Parathyroid adenoma (tissue), 2 donors: ENCODE results near the gene CAPN13.

Experiments used
- H2AFZ ChIP-seq: fragments of 300-600 bp; sonication (generic); one replicate; pipeline ENCODE4 v1.7.0; 2017; ENCODE audit warnings: antibody characterized with exemption, mild to moderate bottlenecking
- H3K27ac ChIP-seq: fragments of 300-600 bp; sonication (generic); one replicate; pipeline ENCODE4 v1.7.0; 2017
- H3K27me3 ChIP-seq: fragments of 300-600 bp; sonication (generic); one replicate; pipeline ENCODE4 v1.7.0; 2017; ENCODE audit warnings: low read length; ENCODE audit not compliant: control insufficient read depth, insufficient read depth
- H3K36me3 ChIP-seq: fragments of 300-600 bp; sonication (generic); one replicate; pipeline ENCODE4 v1.7.0; 2017; ENCODE audit warnings: low read length; ENCODE audit not compliant: control insufficient read depth, insufficient read depth
- H3K4me1 ChIP-seq: fragments of 300-600 bp; sonication (generic); one replicate; pipeline ENCODE4 v1.7.0; 2017; ENCODE audit warnings: control low read depth
- H3K4me2 ChIP-seq: fragments of 300-600 bp; sonication (generic); one replicate; pipeline ENCODE4 v1.7.0; 2017; ENCODE audit warnings: low read length
- H3K4me3 ChIP-seq: fragments of 300-600 bp; sonication (generic); one replicate; pipeline ENCODE4 v1.7.0; 2017; ENCODE audit warnings: low read depth, low read length
- H3K79me2 ChIP-seq: fragments of 300-600 bp; sonication (generic); one replicate; pipeline ENCODE4 v1.7.0; 2017; ENCODE audit warnings: control low read depth
- H3K9ac ChIP-seq: fragments of 300-600 bp; sonication (generic); one replicate; pipeline ENCODE4 v1.7.0; 2017; ENCODE audit warnings: mild to moderate bottlenecking
- H3K9me3 ChIP-seq: fragments of 300-600 bp; sonication (generic); one replicate; pipeline ENCODE4 v1.7.0; 2017; ENCODE audit warnings: low read length; ENCODE audit not compliant: control insufficient read depth
- CTCF ChIP-seq: fragments of 300-600 bp; sonication (generic); IDR thresholded peaks from one replicate; pipeline ENCODE4 v1.7.0; 2017; ENCODE audit warnings: antibody characterized with exemption, mild to moderate bottlenecking
- donor health status: primary hyperparathyroidism.

The CAPN13 gene

GRCh38 chr2:30809938-30810337 lies 2.7 kb upstream of the CAPN13 start:
- Histone ChIP-seq H3K4me1 (peaks cover 3% of the 10 kb centered on the region), H3K79me2 (no peaks in the 10 kb centered on the region), H3K36me3 (no peaks in the 10 kb centered on the region), H3K4me3 (no peak overlapping the region), H3K27me3 (no peaks in the 10 kb centered on the region), H2AFZ (no peak overlapping the region), H3K27ac (no peak overlapping the region), H3K4me2 (no peak overlapping the region), H3K9ac (no peak overlapping the region), H3K9me3 (no peaks in the 10 kb centered on the region)
- TF ChIP-seq CTCF = no peak

DNA sequence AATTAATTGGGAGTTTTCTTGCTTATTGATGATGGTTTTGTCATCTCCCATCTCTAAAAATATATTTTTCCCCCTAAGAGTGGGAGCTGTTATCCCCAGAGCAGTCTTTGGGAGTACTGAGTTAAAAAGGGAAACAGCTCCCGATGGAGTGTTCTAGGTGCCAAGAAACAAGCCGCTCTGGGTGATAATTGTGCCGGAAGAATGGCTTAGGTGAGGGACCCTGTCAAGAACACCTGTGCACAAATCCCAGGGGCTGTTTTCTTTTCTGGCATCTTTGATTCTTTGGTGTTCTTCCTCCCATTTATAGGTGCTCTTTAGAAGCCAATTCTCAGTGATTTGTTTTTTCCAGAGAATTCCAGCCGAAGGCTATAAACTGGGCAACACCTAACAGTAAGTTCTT lies 1.4 kb upstream of the CAPN13 start:
- H3K4me2 ChIP-seq = no peak overlapping the region
- H3K27ac ChIP-seq = no peak overlapping the region
- no peaks in the 10 kb centered on the region for H3K27me3 ChIP-seq
- no peak overlapping the region for H2AFZ ChIP-seq
- no peak overlapping the region for H3K4me3 ChIP-seq
- H3K9ac ChIP-seq = no peak overlapping the region
- no peaks in the 10 kb centered on the region for H3K9me3 ChIP-seq
- peaks cover 3% of the 10 kb centered on the region for H3K4me1 ChIP-seq
- no peaks in the 10 kb centered on the region for H3K36me3 ChIP-seq
- no peak for TF ChIP-seq CTCF
- H3K79me2 ChIP-seq = no peaks in the 10 kb centered on the region

DNA sequence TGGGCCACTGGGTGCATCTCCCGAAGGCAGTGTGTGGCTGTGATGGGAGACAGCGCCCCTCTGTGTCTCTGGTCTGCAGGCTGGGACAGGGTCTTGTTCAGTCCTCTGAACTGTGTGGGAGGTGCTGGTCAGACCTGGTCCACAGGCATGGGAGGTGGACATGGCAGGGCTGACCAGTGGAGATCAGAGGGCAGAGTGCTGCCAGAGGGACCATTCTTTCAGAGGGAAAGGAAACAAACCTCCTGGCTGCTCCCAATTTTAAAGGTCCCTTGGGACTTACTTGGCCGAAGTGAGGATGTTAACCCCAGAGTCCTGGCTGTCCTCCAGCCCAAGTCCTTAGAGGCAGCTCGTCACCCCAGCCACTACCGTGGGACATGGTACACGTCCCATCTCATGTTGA lies 4.0 kb downstream of the CAPN13 start:
- no peak overlapping the region for H3K4me2 ChIP-seq
- H3K4me3 ChIP-seq = no peak overlapping the region
- H3K36me3 ChIP-seq = no peaks in the 10 kb centered on the region
- H3K27ac ChIP-seq = no peak overlapping the region
- no peaks in the 10 kb centered on the region for H3K9me3 ChIP-seq
- no peak for TF ChIP-seq CTCF
- peaks cover 3% of the 10 kb centered on the region for H3K4me1 ChIP-seq
- no peak overlapping the region for H3K9ac ChIP-seq
- no peaks in the 10 kb centered on the region for H3K79me2 ChIP-seq
- no peak overlapping the region for H2AFZ ChIP-seq
- H3K27me3 ChIP-seq = no peaks in the 10 kb centered on the region

GRCh38 chr2:30802611-30803010 lies 4.6 kb downstream of the CAPN13 start:
- Histone ChIP-seq H3K9me3 (no peaks in the 10 kb centered on the region), H3K4me3 (no peak overlapping the region), H3K27me3 (no peaks in the 10 kb centered on the region), H3K4me2 (no peak overlapping the region), H3K27ac (no peak overlapping the region), H3K9ac (no peak overlapping the region), H3K36me3 (no peaks in the 10 kb centered on the region), H3K79me2 (no peaks in the 10 kb centered on the region), H3K4me1 (peaks cover 3% of the 10 kb centered on the region), H2AFZ (no peak overlapping the region)
- no peak for TF ChIP-seq CTCF

DNA sequence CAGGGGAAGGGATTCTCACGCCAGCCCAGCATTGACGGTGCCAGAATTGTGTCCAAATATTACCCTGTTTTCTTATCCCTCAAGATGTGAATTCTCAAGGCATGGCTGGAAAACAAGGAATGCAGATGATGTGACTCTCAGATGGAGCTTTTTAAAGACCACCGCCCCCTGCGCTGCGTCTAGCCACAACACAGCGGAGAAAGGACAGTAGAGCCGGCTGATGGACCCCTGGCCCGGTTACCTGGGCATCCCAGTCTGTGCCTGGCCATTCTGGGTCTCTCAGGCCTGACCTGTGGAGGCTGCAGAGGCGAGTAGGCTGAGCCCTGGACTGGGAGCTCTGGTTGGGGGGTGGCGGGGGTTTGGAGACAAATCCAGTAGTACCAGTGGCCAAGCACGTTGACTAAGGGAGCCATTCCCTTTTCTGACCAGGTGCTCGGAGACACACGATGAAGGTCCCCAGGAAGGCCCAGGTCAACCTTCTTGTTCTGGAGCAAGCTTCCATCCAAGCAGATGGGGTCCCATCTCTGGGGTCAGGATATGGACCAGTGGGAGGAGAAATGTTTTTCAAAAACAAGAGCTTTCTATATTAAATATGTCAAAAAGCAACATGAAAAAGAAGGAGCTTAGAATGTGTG lies 5.3 kb downstream of the CAPN13 start:
- Histone ChIP-seq H3K9me3 (no peaks in the 10 kb centered on the region), H3K9ac (no peak overlapping the region), H3K27ac (no peak overlapping the region), H3K4me2 (no peak overlapping the region), H3K79me2 (no peaks in the 10 kb centered on the region), H3K36me3 (no peaks in the 10 kb centered on the region), H3K27me3 (no peaks in the 10 kb centered on the region), H3K4me1 (peaks cover 1% of the 10 kb centered on the region), H2AFZ (no peak overlapping the region), H3K4me3 (no peak overlapping the region)
- no peak for TF ChIP-seq CTCF
